Bronchial epithelial cell (primary cell): ENCODE measurements around the gene HDDC3. TPM values are rescaled to one million over a fixed set of nuclear protein-coding genes. Genes with fewer than 3 reads are reported as not detected.

Experiments used
- DNase-seq: peaks from one replicate; pipeline ENCODE4 v3.0.0-alpha.2; 2010; ENCODE audit warnings: low read depth
- FAIRE-seq: peaks from 2 replicates; lab custom pipeline; 2011; peaks lifted over from hg19 to GRCh38; lab: Jason Lieb, UNC
- H3K27me3 ChIP-seq: 2 replicates; pipeline ENCODE4 v1.5.1; 2011; ENCODE audit warnings: low read length; ENCODE audit not compliant: control insufficient read depth, insufficient read depth
- H3K36me3 ChIP-seq: 2 replicates; pipeline ENCODE4 v1.5.1; 2011; ENCODE audit warnings: low read length; ENCODE audit not compliant: control insufficient read depth, insufficient read depth
- H3K4me3 ChIP-seq: 2 replicates; pipeline ENCODE4 v1.5.1; 2011; ENCODE audit warnings: mild to moderate bottlenecking, low read depth, low read length, control low read depth
- CTCF ChIP-seq: IDR thresholded peaks from 2 replicates; pipeline ENCODE4 v1.5.1; 2011; ENCODE audit warnings: mild to moderate bottlenecking, moderate library complexity, low read length, control low read depth, inconsistent platforms; ENCODE audit not compliant: insufficient read depth, severe bottlenecking
- total RNA-seq: library from RNA; depleted of rRNA; stranded (reverse); fragments of >200 nt; gene quantifications from 2 replicates; pipeline ENCODE4 v1.2.1, GENCODE V29; 2014

The HDDC3 gene
- total RNA-seq, 1 donor from 2014 or later: 37.6 TPM

- H3K4me3 ChIP-seq: no peak overlapping the region
- DNase-seq (no peak), FAIRE-seq (no peak)
- no peaks in the 10 kb centered on the region for H3K27me3 ChIP-seq
- TF ChIP-seq CTCF: no peak
- peaks cover 42% of the 10 kb centered on the region for H3K36me3 ChIP-seq
These were observed 7.4 kb upstream of the HDDC3 start for GRCh38 chr15:90939756-90940155.

- H3K27me3 ChIP-seq: no peaks in the 10 kb centered on the region
- DNase-seq (no peak), FAIRE-seq (no peak)
- peaks cover 35% of the 10 kb centered on the region for H3K36me3 ChIP-seq
- no peak for TF ChIP-seq CTCF
- no peak overlapping the region for H3K4me3 ChIP-seq
These were observed 5.9 kb upstream of the HDDC3 start for GRCh38 chr15:90938261-90938660.

- no peak for TF ChIP-seq CTCF
- FAIRE-seq (no peak), DNase-seq (no peak)
- H3K27me3 ChIP-seq: no peaks in the 10 kb centered on the region
- no peak overlapping the region for H3K4me3 ChIP-seq
- H3K36me3 ChIP-seq: peaks cover 24% of the 10 kb centered on the region
These were observed 4.5 kb upstream of the HDDC3 start for GRCh38 chr15:90936823-90937222.

GRCh38 chr15:90934949-90935751 is 2.8 kb upstream of the HDDC3 start, which contains the start of gene UNC45A:
Gene UNC45A, plus strand, starts transcription at chr15:90935285. Its CDS starts 40 bp downstream, at chr15:90935325.
- Histone ChIP-seq H3K27me3 (no peaks in the 10 kb centered on the region), H3K4me3 (peak within 1 kb of the TSS; percentile 83), H3K36me3 (peaks cover 15% of the 10 kb centered on the region)
- TF ChIP-seq CTCF: no peak
- FAIRE-seq (no peak), DNase-seq (peak; percentile 82)

GRCh38 chr15:90934256-90934948 is 2.1 kb upstream of the HDDC3 start:
- peak; percentile 95 for TF ChIP-seq CTCF
- H3K4me3 ChIP-seq: peak overlapping the region; percentile 83
- peak; percentile 77 for DNase-seq
- FAIRE-seq: no peak
- H3K36me3 ChIP-seq: peaks cover 8% of the 10 kb centered on the region
- no peaks in the 10 kb centered on the region for H3K27me3 ChIP-seq
